Gastrocnemius medialis (tissue), 4 donors: Measurements from ENCODE around the gene TNS3.

ENCODE experiments used
- CTCF ChIP-seq, 5 experiments: fragments of 450-650 bp in 3 of 5; fragments of 200-600 bp in 2 of 5; sonication (generic) in 2 of 5; IDR thresholded peaks in 4 of 5; conservative IDR thresholded peaks in 1 of 5; 1 replicate in 4 of 5; 2 replicates in 1 of 5; pipeline ENCODE4 v1.5.1; 2016 to 2019; ENCODE audit warnings: antibody characterized with exemption in 5 of 5, mild to moderate bottlenecking in 3 of 5, moderate library complexity in 3 of 5
- POLR2A ChIP-seq, 2 donors: fragments of 450-650 bp; IDR thresholded peaks; one replicate each; pipeline ENCODE4 v1.6.1; 2017; ENCODE audit warnings: antibody characterized with exemption in 2 of 2, mild to moderate bottlenecking in 2 of 2, moderate library complexity in 2 of 2

- no peak for TF ChIP-seq CTCF (IDR thresholded peaks at IDR 0.05 in 4 of 5, conservative IDR thresholded peaks at IDR 0.05 in 1 of 5)
- TF ChIP-seq POLR2A (IDR thresholded peaks at IDR 0.05): no peak
Observed at GRCh38 chr7:47505312-47506007, 76.5 kb downstream of the TNS3 start.
